ENCODE measurements around the gene KRCC1. TPM values are rescaled to one million over a fixed set of nuclear protein-coding genes. Genes with fewer than 3 reads are reported as not detected.

Gene KRCC1
- total RNA-seq, 2 experiments from 2014 or later = 3.0 to 3.2 TPM

- no peaks in the 10 kb centered on the region for H3K27me3 Mint-ChIP-seq
- Histone ChIP-seq H3K4me3 (ENCODE audit: low read length) (no peak overlapping the region), H3K27me3 (ENCODE audit: control insufficient read depth in 1 of 2, insufficient read depth in 2 of 2, low read length in 2 of 2) (no peaks in the 10 kb centered on the region), H3K4me1 (ENCODE audit: insufficient read depth, low read length) (no peaks in the 10 kb centered on the region), H3K9me3 (ENCODE audit: control insufficient read depth in 1 of 2, insufficient read depth in 1 of 2, low read length in 2 of 2) (no peaks in the 10 kb centered on the region), H3K36me3 (ENCODE audit: insufficient read depth, low read length) (no peaks in the 10 kb centered on the region), H3K27ac (ENCODE audit: low read depth in 1 of 2, low read length in 2 of 2) (no peak overlapping the region)
- no peaks in the 10 kb centered on the region for H3K36me3 Mint-ChIP-seq (ENCODE audit: low read depth)
- H3K27ac Mint-ChIP-seq = no peak overlapping the region
- DNase-seq (no peak), ATAC-seq (ENCODE audit: poor library complexity) (no peak)
- intact Hi-C loops (cut with DNase I, micrococcal nuclease) = no loop called here
- TF ChIP-seq CTCF (IDR thresholded peaks at IDR 0.05) = no peak
- peaks cover 6% of the 10 kb centered on the region for H3K4me1 Mint-ChIP-seq (ENCODE audit: low read depth)
- H3K4me3 Mint-ChIP-seq = no peak overlapping the region
- H3K9me3 Mint-ChIP-seq = no peaks in the 10 kb centered on the region
- CTCF ChIA-PET = interaction anchor here (0.9 to 1.4 kb wide), 2 partner anchors 8 to 50 kb away, joined by 3 to 7 read pairs; no protein-coding TSS in a partner anchor
- POLR2A ChIA-PET = interaction anchor here (0.6 to 0.7 kb wide), 2 partner anchors 14 to 42 kb away, joined by 3 to 4 read pairs; no protein-coding TSS in a partner anchor
Measured at GRCh38 chr2:88010136-88010535, 45.4 kb downstream of the KRCC1 start.

- H3K27ac ChIP-seq (ENCODE audit: low read depth in 1 of 2, low read length in 2 of 2) = no peak overlapping the region
- no peaks in the 10 kb centered on the region for H3K36me3 ChIP-seq (ENCODE audit: insufficient read depth, low read length)
- intact Hi-C loops (cut with DNase I, micrococcal nuclease) = loop anchor here in 1 of 2 experiments (10.0 kb wide), 1 partner anchor 158 kb away; no protein-coding TSS in a partner anchor
- CTCF ChIA-PET = no interaction called here
- Mint-ChIP-seq H3K36me3 (ENCODE audit: low read depth) (no peaks in the 10 kb centered on the region), H3K27me3 (peaks cover 1% of the 10 kb centered on the region), H3K4me3 (no peak overlapping the region), H3K4me1 (ENCODE audit: low read depth) (peaks cover 1% of the 10 kb centered on the region), H3K9me3 (no peaks in the 10 kb centered on the region), H3K27ac (no peak overlapping the region)
- H3K27me3 ChIP-seq (ENCODE audit: control insufficient read depth in 1 of 2, insufficient read depth in 2 of 2, low read length in 2 of 2) = no peaks in the 10 kb centered on the region
- H3K4me1 ChIP-seq (ENCODE audit: insufficient read depth, low read length) = peaks cover 3% of the 10 kb centered on the region
- no peak for DNase-seq
- no peak for ATAC-seq (ENCODE audit: poor library complexity)
- H3K4me3 ChIP-seq (ENCODE audit: low read length) = no peak overlapping the region
- no peak for TF ChIP-seq CTCF (IDR thresholded peaks at IDR 0.05)
- POLR2A ChIA-PET = no interaction called here
- no peaks in the 10 kb centered on the region for H3K9me3 ChIP-seq (ENCODE audit: control insufficient read depth in 1 of 2, insufficient read depth in 1 of 2, low read length in 2 of 2)
Measured at GRCh38 chr2:88006912-88007439, 48.6 kb downstream of the KRCC1 start.

- POLR2A ChIA-PET = no interaction called here
- no peaks in the 10 kb centered on the region for H3K9me3 ChIP-seq (ENCODE audit: control insufficient read depth in 1 of 2, insufficient read depth in 1 of 2, low read length in 2 of 2)
Measured at GRCh38 chr2:88005776-88006175, 49.8 kb downstream of the KRCC1 start.

More at GRCh38 chr2:88005776-88006175, 49.8 kb downstream of the KRCC1 start:
- H3K4me3 ChIP-seq (ENCODE audit: low read length) = no peak overlapping the region
- H3K27me3 ChIP-seq (ENCODE audit: control insufficient read depth in 1 of 2, insufficient read depth in 2 of 2, low read length in 2 of 2) = no peaks in the 10 kb centered on the region
- Mint-ChIP-seq H3K4me3 (no peak overlapping the region), H3K9me3 (no peaks in the 10 kb centered on the region), H3K27me3 (peaks cover 5% of the 10 kb centered on the region), H3K36me3 (ENCODE audit: low read depth) (no peaks in the 10 kb centered on the region), H3K4me1 (ENCODE audit: low read depth) (peaks cover 6% of the 10 kb centered on the region), H3K27ac (no peak overlapping the region)
- no peak for TF ChIP-seq CTCF (IDR thresholded peaks at IDR 0.05)
- peaks cover 8% of the 10 kb centered on the region for H3K4me1 ChIP-seq (ENCODE audit: insufficient read depth, low read length)
- no peaks in the 10 kb centered on the region for H3K36me3 ChIP-seq (ENCODE audit: insufficient read depth, low read length)
- no peak overlapping the region for H3K27ac ChIP-seq (ENCODE audit: low read depth in 1 of 2, low read length in 2 of 2)
- DNase-seq (no peak), ATAC-seq (ENCODE audit: poor library complexity) (no peak)
- intact Hi-C loops (cut with DNase I, micrococcal nuclease) = loop anchor here in 1 of 2 experiments (10.0 kb wide), 1 partner anchor 159 kb away; no protein-coding TSS in a partner anchor
- CTCF ChIA-PET = no interaction called here

All from CD4-positive, alpha-beta T cell (primary cell).